Psoas muscle (tissue), 8 donors: Measurements from ENCODE around the gene TTC6. TPM values are rescaled to one million over a fixed set of nuclear protein-coding genes. Genes with fewer than 3 reads are reported as not detected.

ENCODE experiments used
- ATAC-seq, 4 donors: fragments of 200-7000 bp; cut with Tn5 transposase; one replicate each; pipeline ENCODE4 v1.9.1; 2020; ENCODE audit warnings: moderate library complexity in 3 of 4, mild to moderate bottlenecking in 2 of 4
- DNase-seq, 2 donors: peaks; one replicate each; pipeline ENCODE4 v3.0.0-alpha.2; 2020
- H3K27ac ChIP-seq: fragments of 200-600 bp; one replicate; pipeline ENCODE4 v1.8.0; 2022
- H3K27me3 ChIP-seq, 3 donors: fragments of 200-600 bp in 1 of 3; one replicate each; pipeline versions ENCODE4 v1.6.1 to v1.8.0; 2013 to 2022; ENCODE audit warnings: low read length in 2 of 3, mild to moderate bottlenecking in 2 of 3, moderate library complexity in 1 of 3; ENCODE audit not compliant: insufficient read depth in 3 of 3
- H3K36me3 ChIP-seq, 2 donors: fragments of 200-600 bp in 1 of 2; one replicate each; pipeline versions ENCODE4 v1.6.1 to v1.8.0; 2013 to 2022; ENCODE audit warnings: low read depth in 1 of 2, mild to moderate bottlenecking in 1 of 2, moderate library complexity in 1 of 2; ENCODE audit not compliant: insufficient read depth in 1 of 2
- H3K4me1 ChIP-seq: fragments of 200-600 bp; one replicate; pipeline ENCODE4 v1.8.0; 2022
- H3K4me3 ChIP-seq: fragments of 200-600 bp; one replicate; pipeline ENCODE4 v1.8.0; 2022; ENCODE audit warnings: mild to moderate bottlenecking
- H3K9me3 ChIP-seq: fragments of 200-600 bp; one replicate; pipeline ENCODE4 v1.8.0; 2022
- CTCF ChIP-seq: fragments of 200-600 bp; IDR thresholded peaks from one replicate; pipeline ENCODE4 v1.8.0; 2022; ENCODE audit warnings: antibody characterized with exemption
- WGBS, 3 donors: extraction: QIAGEN DNeasy Blood & Tissue Kit; methylation state at CpG; one replicate each; pipeline versions ENCODE4 v1.1.6 to v1.1.7; 2013; 5-methylcytosine and 5-hydroxymethylcytosine counted together
- intact Hi-C, 2 donors: fragments of 100-400 bp; cut with DNase I; formaldehyde crosslinking; loops; one replicate each; pipeline versions ENCODE4 v1.11.0 to v1.14.2; 2022
- polyA plus RNA-seq, 3 donors: library from polyadenylated mRNA; stranded (reverse); fragments of 200-250 nt; gene quantifications; one replicate each; pipeline ENCODE4 v1.2.3, GENCODE V29; 2013
- total RNA-seq, 4 donors: library from RNA; stranded (reverse); fragmentation: NEBNext Ultra II Directional in 2 of 4; extraction: Animal tissue kit (Norgen Biotek cat#: 25700) in 2 of 4; gene quantifications; one replicate each; pipeline versions ENCODE4 v1.2.1 to v1.2.4, GENCODE V29; 2021 to 2023
- donor health status: healthy with polysubstance abuse.
- donor health status: DM: no; HTN: no; CAD: no; lungs with moderate emphysema.
- donor health status: Bipolar disorder and iron deficiency.
- donor health status: healthy.
- donor health status: DM: yes; HTN: yes; CAD: no.
- donor health status: DM: no; HTN: no; CAD: no.
- donor health status: DM: no; HTN: no; CAD: no.
- donor health status: DM: yes; HTN: yes; CAD: no.

The TTC6 gene
- total and polyA plus RNA-seq, 7 donors: not detected

GRCh38 chr14:37642125-37642524 is 46.7 kb downstream of the TTC6 start:
- no peaks in the 10 kb centered on the region for H3K27me3 ChIP-seq
- ATAC-seq: no peak
- intact Hi-C loops: no loop called here
- 84 to 87% (median 86%) methylated on average over 3 of the region's 3 CpGs for WGBS, 3 donors
- no peak overlapping the region for H3K4me3 ChIP-seq
- H3K4me1 ChIP-seq: no peaks in the 10 kb centered on the region
- H3K27ac ChIP-seq: no peak overlapping the region
- TF ChIP-seq CTCF: no peak
- no peaks in the 10 kb centered on the region for H3K36me3 ChIP-seq
- DNase-seq: no peak
- H3K9me3 ChIP-seq: no peaks in the 10 kb centered on the region

GRCh38 chr14:37643701-37644100 is 48.3 kb downstream of the TTC6 start:
- Histone ChIP-seq H3K4me3 (no peak overlapping the region), H3K27ac (no peak overlapping the region), H3K27me3 (peaks cover 0 to 4% (median 0%) of the 10 kb centered on the region in 3 donors), H3K4me1 (no peaks in the 10 kb centered on the region), H3K9me3 (no peaks in the 10 kb centered on the region), H3K36me3 (no peaks in the 10 kb centered on the region)
- DNase-seq: no peak
- TF ChIP-seq CTCF: no peak
- intact Hi-C loops: no loop called here
- WGBS, 3 donors: 26 to 34% (median 29%) methylated on average over 4 of the region's 4 CpGs
- ATAC-seq: no peak

Other genes with a start within 250 kb of the TTC6 start
- not detected for gene FOXA1, start 380 bp upstream of the TTC6 start, total RNA-seq
- gene FOXA1, start 380 bp upstream of the TTC6 start, polyA plus RNA-seq: under 1 TPM in 1 of 3 donors, not detected in 2; 0.01 TPM